Glutamatergic neuron (in vitro differentiated cells): ENCODE data around the gene RPL28. TPM values are rescaled to one million over a fixed set of nuclear protein-coding genes. Genes with fewer than 3 reads are reported as not detected.
A peak's percentile ranks its signal among the peaks of the same experiment; 100 is the strongest.
"Not testable (repeated sequence)": the region's sequence is repeated elsewhere in the genome, so short reads cannot be mapped to it uniquely, and the experiment has no call there.

Experiments
- DNase-seq: peaks from one replicate; pipeline ENCODE4 v3.0.0; 2022
- H3K27ac Mint-ChIP-seq: one replicate; pipeline ENCODE4 v1.8.0; 2020; ENCODE audit warnings: mild to moderate bottlenecking, mixed read lengths, inconsistent platforms; ENCODE audit not compliant: unreplicated experiment
- H3K27me3 Mint-ChIP-seq: one replicate; pipeline ENCODE4 v1.8.0; 2020; ENCODE audit warnings: mild to moderate bottlenecking, moderate library complexity, mixed read lengths, inconsistent platforms; ENCODE audit not compliant: unreplicated experiment
- H3K36me3 Mint-ChIP-seq: one replicate; pipeline ENCODE4 v1.8.0; 2020; ENCODE audit warnings: mild to moderate bottlenecking, mixed read lengths, inconsistent platforms; ENCODE audit not compliant: unreplicated experiment
- H3K4me1 Mint-ChIP-seq: one replicate; pipeline ENCODE4 v1.8.0; 2020; ENCODE audit warnings: mild to moderate bottlenecking, low read depth, mixed read lengths, inconsistent platforms; ENCODE audit not compliant: unreplicated experiment
- H3K4me3 Mint-ChIP-seq: one replicate; pipeline ENCODE4 v1.8.0; 2020; ENCODE audit warnings: mild to moderate bottlenecking, mixed read lengths, inconsistent platforms; ENCODE audit not compliant: unreplicated experiment
- H3K9me3 Mint-ChIP-seq: one replicate; pipeline ENCODE4 v1.8.0; 2020; ENCODE audit warnings: mild to moderate bottlenecking, moderate library complexity, mixed read lengths, inconsistent platforms; ENCODE audit not compliant: unreplicated experiment
- total RNA-seq: library from RNA; stranded (reverse); fragmentation: NEBNext Ultra II Directional; extraction: Animal tissue kit (Norgen Biotek cat#: 25700); gene quantifications from one replicate; pipeline ENCODE4 v1.2.1, GENCODE V29; 2021; ENCODE audit not compliant: unreplicated experiment
- TF ChIP-seq, protein P1 (sequence below): fragments of 200-600 bp; sonication (generic); IDR thresholded peaks from one replicate; pipeline ENCODE4 v1.5.0; 2021; ENCODE audit not compliant: partially characterized antibody, unreplicated experiment

The RPL28 gene
- total RNA-seq, 1 donor from 2014 or later = 1,087 TPM

DNA sequence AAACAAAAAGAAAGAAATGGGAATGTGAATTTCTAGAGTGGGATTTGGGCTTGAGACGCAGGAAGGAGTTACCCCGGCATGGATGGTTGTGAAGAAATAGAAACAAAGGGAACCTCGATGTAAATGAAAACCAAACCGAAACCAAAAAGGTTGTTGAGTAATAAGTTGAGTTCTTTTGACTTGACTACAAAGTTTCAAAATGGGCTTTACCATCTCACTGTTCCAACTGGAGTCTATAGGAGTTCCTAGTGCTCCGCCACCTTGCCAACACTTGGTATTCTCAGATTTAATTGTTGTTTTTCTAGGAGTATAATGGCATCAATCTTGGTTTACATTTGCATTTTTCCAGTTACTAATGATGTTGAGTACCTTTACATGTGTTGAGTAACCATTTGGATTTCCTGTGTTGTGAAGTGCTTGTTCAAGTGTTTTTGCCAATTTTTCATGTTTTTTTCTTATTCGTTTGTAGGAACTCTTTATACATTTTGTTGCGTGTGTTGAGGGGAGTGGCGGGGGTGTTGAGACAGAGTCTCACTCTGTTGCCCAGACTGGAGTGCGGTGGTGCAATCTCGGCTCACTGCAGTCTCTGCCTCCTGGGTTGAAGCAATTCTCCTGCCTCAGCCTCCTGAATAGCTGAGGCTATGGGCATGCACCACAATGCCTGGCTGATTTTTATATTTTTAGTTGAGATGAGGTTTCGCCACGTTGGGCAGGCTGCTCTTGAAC lies 12.6 kb downstream of the RPL28 start:
- H3K27me3 Mint-ChIP-seq = peaks cover 2% of the 10 kb centered on the region
- peaks cover 19% of the 10 kb centered on the region for H3K4me1 Mint-ChIP-seq
- H3K4me3 Mint-ChIP-seq = no peak overlapping the region
- H3K27ac Mint-ChIP-seq = no peak overlapping the region
- TF ChIP-seq, protein P1, sequence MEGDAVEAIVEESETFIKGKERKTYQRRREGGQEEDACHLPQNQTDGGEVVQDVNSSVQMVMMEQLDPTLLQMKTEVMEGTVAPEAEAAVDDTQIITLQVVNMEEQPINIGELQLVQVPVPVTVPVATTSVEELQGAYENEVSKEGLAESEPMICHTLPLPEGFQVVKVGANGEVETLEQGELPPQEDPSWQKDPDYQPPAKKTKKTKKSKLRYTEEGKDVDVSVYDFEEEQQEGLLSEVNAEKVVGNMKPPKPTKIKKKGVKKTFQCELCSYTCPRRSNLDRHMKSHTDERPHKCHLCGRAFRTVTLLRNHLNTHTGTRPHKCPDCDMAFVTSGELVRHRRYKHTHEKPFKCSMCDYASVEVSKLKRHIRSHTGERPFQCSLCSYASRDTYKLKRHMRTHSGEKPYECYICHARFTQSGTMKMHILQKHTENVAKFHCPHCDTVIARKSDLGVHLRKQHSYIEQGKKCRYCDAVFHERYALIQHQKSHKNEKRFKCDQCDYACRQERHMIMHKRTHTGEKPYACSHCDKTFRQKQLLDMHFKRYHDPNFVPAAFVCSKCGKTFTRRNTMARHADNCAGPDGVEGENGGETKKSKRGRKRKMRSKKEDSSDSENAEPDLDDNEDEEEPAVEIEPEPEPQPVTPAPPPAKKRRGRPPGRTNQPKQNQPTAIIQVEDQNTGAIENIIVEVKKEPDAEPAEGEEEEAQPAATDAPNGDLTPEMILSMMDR = no peak
- H3K9me3 Mint-ChIP-seq = peaks cover 15% of the 10 kb centered on the region
- DNase-seq = no peak
- H3K36me3 Mint-ChIP-seq = no peaks in the 10 kb centered on the region

DNA sequence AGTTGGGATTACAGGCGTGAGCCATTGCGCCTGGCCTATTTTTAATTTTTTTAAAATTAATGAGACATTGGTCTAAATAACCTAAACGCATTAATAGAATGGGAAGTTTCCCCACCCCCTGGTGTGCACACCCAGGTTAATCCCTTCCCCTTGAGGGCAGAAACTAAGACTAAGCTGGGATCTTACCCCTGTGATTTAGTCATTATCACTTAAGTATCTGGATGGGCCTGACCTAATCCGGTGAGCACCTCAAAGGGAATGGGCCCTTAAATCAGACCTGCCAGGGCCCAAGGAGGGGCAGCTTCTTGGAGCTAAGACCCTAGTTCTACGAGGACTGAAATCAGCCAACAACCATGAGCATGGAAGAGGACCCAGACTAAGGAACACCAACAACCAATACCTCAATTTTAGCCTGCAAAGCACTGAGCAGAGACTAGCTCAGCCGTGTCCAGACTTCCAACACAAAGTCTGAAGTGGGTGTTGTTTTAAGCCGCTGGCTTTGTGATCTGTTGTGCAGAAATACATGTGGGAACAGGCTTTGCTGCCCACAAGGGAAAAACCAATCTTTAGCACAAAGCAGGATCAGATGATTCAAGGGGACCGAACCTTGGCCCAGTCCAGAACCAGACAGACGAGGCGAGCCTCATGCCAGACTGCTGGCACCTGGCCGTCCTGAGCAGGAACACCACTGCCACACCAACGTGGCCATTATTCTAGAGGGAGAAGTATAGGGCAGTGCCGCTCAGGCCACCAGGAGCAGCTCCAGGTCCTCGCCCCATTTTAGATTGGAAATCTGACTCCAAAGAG lies 14.8 kb downstream of the RPL28 start:
- Mint-ChIP-seq H3K9me3 (peaks cover 13% of the 10 kb centered on the region), H3K36me3 (peaks cover under 1% of the 10 kb centered on the region), H3K4me1 (peaks cover 19% of the 10 kb centered on the region), H3K4me3 (no peak overlapping the region), H3K27ac (peak overlapping the region; percentile 77), H3K27me3 (peaks cover 3% of the 10 kb centered on the region)
- DNase-seq = no peak
- TF ChIP-seq, protein P1 = no peak

DNA sequence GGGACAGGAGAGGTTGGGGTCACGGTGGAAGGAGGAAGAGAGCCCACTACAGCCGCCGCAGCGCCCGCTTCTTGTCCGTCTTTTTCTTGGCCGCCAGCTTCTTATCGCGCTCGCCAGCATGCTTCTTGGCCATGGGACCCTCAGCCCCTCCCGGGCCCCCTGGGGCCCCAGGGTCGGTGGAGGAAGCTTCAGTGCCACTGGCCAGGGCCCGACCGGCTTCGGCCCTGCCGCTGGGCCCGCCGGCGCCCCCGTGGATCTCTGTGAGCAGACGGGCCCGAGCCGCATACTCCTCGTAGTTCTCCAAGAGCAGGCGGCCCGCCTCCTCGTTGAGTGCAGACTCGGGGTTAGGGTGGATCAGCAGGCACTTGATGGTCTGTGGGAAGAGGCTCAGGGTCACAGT lies 15.7 kb downstream of the RPL28 start:
- not testable (repeated sequence) for DNase-seq, H3K27ac Mint-ChIP-seq, H3K27me3 Mint-ChIP-seq, H3K4me3 Mint-ChIP-seq, H3K36me3 Mint-ChIP-seq
- Mint-ChIP-seq H3K4me1 (peaks cover 28% of the 10 kb centered on the region), H3K9me3 (peaks cover 22% of the 10 kb centered on the region)

DNA sequence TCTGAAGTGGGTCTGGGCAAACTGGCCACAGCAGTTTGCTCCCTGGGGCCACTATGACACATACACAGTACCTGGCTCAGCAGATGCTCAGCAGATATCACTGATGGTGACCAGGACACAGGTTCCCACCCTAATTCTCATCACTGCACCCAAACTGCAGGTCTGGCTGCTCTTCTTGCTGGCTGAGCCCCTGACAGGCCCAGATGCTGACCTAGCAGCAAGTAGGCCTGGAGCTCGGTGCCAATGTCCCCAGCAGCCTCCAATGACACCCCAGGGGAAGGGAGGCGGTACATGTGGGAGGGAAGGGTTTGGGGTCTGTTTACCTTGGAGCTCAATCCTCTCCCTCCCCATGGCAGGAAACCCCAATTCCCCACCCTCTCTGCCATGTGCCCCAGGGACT lies 16.8 kb downstream of the RPL28 start:
- Mint-ChIP-seq H3K36me3 (peaks cover 12% of the 10 kb centered on the region), H3K27ac (peak overlapping the region; percentile 43), H3K9me3 (peaks cover 25% of the 10 kb centered on the region), H3K27me3 (peaks cover 11% of the 10 kb centered on the region), H3K4me1 (peaks cover 31% of the 10 kb centered on the region), H3K4me3 (no peak overlapping the region)
- TF ChIP-seq, protein P1 = no peak
- no peak for DNase-seq

DNA sequence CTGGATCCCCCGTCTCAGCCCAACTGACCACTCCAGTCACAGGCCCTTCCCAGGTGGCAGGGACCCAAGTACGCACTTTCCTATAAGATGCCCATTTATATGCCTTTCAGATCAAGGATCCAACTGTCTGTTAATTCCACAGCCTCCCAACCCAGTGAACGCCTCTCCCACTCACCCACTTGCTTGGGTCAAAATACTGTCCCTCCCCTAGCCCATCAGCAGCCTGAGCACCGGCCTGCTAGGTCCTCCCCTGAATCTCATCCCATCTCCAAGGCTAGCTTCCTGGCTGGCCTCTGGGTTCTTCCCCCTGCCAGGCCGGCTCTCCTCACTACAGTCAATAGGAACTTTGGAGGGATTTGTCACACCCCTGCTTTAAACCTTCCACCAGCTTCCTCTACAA lies 19.9 kb downstream of the RPL28 start:
- DNase-seq = no peak
- peaks cover 20% of the 10 kb centered on the region for H3K27me3 Mint-ChIP-seq
- H3K4me3 Mint-ChIP-seq = peak overlapping the region; percentile 88
- peak overlapping the region; percentile 60 for H3K27ac Mint-ChIP-seq
- H3K9me3 Mint-ChIP-seq = peaks cover 28% of the 10 kb centered on the region
- peaks cover 19% of the 10 kb centered on the region for H3K4me1 Mint-ChIP-seq
- TF ChIP-seq, protein P1 = no peak
- H3K36me3 Mint-ChIP-seq = peaks cover 12% of the 10 kb centered on the region
